GM19468 (cell line): Measurements from ENCODE around the gene CMSS1.

Source experiments
- ATAC-seq: cut with Tn5 transposase; IDR thresholded peaks from one replicate; pipeline ENCODE4 v1.9.1; 2021; ENCODE audit warnings: mild to moderate bottlenecking, moderate library complexity, moderate number of reproducible peaks; ENCODE audit not compliant: unreplicated experiment; ENCODE audit errors: extremely low read depth

CMSS1 gene

DNA sequence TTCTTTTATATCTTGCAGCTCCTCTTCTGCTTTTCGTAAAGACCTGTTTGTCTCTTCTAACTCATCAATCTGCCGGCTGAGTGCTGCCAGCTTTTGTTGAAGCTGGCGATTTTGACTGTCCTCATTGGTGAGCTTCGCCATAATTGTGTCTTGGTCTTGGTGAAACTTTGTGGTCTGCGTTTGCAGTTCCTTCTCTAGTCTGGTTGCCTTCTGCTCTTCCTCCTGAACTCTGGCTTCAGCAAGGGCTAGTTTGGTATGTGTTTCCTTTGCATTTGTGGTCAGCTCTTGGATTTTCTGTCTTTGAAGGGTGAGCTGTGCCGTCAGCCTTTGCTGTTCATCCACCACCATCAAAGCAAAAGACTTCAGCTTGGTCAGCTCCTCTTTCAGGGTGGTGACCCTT lies 32.9 kb downstream of the CMSS1 start:
- no peak for ATAC-seq

DNA sequence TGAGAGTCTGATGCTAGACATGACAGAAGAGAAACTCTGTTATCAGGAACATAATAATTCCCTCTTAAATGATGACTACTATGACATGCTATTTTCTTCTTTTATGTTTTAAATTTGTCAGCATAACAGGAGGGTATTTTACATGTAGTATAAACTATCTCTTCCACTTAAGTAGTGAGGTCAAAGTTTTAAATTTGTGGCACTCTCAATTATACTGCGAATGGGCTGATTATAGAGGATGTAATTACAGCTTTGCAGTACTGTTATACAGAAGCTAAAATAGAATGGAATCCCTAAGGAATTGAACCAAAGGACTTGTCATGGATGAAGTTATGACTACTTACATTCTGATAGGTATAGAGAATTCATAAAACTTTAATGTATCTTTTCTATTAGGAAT lies 34.3 kb downstream of the CMSS1 start:
- ATAC-seq, result no peak

GRCh38 chr3:99852851-99853250 lies 35.2 kb downstream of the CMSS1 start:
- no peak for ATAC-seq

GRCh38 chr3:99854756-99855298 lies 37.2 kb downstream of the CMSS1 start:
- ATAC-seq, result no peak

- no peak for ATAC-seq
Measured at GRCh38 chr3:99855900-99856299, 38.2 kb downstream of the CMSS1 start.

GRCh38 chr3:99856437-99857220 lies 39.0 kb downstream of the CMSS1 start:
- no peak for ATAC-seq

DNA sequence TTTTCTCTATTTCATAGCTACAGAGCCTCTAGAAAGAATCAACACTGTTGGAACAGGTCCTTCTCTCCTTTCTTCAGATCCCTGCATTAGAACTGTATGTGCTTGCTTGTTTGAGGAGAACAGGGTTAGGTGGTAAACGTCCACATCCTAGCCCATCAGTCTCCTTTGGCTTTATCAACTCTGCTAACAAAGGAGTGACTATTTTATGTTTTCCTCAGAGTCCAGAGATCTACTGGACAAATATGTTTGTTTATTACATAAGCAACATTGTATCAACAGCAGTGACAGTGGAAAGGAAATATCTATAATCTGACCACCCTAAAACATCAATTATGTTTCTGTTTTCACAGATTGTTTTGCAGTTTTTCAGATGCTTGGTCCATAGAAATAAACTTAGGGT lies 39.6 kb downstream of the CMSS1 start:
- ATAC-seq, result no peak

GRCh38 chr3:99858469-99858868 lies 40.8 kb downstream of the CMSS1 start:
- ATAC-seq, result no peak

GRCh38 chr3:99859825-99860224 lies 42.2 kb downstream of the CMSS1 start:
- no peak for ATAC-seq

DNA sequence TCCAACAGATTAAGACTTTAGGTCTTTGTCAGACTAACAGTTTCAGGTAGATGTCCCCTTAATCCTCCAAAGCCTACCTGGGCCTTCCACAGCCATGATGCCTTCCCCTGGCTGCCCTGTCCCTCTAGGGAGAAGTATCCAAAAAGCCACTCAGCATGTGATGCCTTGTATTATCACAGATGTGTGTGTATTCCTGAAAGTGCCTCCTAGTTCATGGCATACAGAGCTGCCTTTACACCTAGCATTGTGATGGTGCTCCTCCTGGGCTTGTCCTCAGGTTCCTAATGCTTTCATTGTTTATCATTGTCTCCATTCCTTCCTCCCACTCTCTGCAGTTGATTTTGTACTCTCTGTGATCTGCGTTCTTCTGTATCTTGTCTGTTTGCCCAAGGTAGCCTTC lies 43.6 kb downstream of the CMSS1 start:
- no peak for ATAC-seq

DNA sequence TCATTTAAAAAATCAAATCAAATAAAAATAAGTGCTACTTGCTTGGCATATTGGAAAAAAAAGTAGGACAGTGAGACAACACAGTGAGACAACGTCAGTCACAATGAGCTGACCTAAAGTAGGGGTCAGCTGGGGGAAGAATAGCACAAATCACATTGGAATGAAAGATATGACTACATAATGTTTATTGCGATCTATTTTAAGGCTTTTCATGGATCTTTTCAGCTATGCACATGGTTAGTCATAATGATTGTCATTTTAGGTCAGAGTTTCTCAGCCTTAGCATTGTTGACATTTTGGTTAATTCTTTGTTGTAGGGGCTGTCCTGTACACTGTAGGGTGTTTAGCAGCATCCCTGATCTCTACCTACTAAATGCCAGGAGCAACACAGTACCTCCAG lies 44.5 kb downstream of the CMSS1 start:
- no peak for ATAC-seq

GRCh38 chr3:99863002-99863401 lies 45.3 kb downstream of the CMSS1 start:
- ATAC-seq, result no peak

DNA sequence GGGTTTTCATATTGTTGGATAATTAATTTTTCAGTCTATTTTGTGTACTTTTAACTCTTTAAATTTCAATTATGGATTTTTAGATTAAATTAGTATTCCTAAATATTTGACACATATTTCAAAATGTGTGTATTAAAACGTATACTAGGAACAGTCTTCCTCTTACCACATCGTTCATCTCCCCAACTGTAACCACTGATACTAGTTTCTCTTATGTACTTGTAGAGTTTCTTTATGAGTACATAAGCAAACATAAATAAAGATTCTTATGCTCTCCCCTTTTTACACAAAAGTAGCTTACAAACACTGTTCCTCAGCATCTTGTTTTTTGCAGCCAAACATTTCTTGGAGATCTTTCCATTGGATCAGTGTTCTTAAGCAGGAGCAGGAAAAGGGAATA lies 45.9 kb downstream of the CMSS1 start:
- no peak for ATAC-seq

- no peak for ATAC-seq
Measured at GRCh38 chr3:99864289-99864688, 46.6 kb downstream of the CMSS1 start.

GRCh38 chr3:99865321-99865720 lies 47.7 kb downstream of the CMSS1 start:
- no peak for ATAC-seq

GRCh38 chr3:99866261-99866761 lies 48.6 kb downstream of the CMSS1 start:
- no peak for ATAC-seq

GRCh38 chr3:99867594-99868310 lies 50.1 kb downstream of the CMSS1 start:
- ATAC-seq, result no peak

GRCh38 chr3:99868311-99868646 lies 50.6 kb downstream of the CMSS1 start:
- no peak for ATAC-seq

GRCh38 chr3:99869621-99870020 lies 52.0 kb downstream of the CMSS1 start:
- ATAC-seq, result no peak

DNA sequence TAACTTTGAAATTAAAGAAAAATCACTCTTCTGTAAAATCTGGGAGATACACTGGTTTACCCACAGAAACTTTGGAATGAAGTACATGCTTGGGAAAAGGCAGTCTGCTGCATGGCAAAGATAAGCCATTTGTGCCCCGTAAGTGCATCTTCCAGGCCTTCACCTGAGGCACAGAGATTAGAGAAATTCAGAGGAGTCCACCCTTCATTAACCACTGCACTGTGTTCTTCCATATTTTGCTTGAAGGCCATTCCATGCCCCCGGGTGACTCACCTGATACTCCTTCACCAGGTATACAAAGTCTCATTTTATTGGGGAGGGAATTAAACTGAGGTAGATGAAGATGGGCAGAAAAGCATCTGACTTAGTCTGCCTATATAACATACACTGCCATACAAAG lies 53.0 kb downstream of the CMSS1 start:
- no peak for ATAC-seq

- no peak for ATAC-seq
Measured at GRCh38 chr3:99871231-99872045, 53.8 kb downstream of the CMSS1 start.
